ENCODE data around the gene TTC36. TPM values are rescaled to one million over a fixed set of nuclear protein-coding genes. Genes with fewer than 3 reads are reported as not detected.

Gene TTC36
- total RNA-seq, 1 experiment from 2014 or later: 2.7 TPM

GRCh38 chr11:118544010-118544646 lies 16.9 kb downstream of the TTC36 start:
- Histone ChIP-seq H3K79me2 (ENCODE audit: low read length) (no peaks in the 10 kb centered on the region), H3K4me1 (ENCODE audit: insufficient read depth, low read length) (no peaks in the 10 kb centered on the region), H2AFZ (ENCODE audit: low read length) (no peak overlapping the region), H3F3A (ENCODE audit: low read length, unreplicated experiment) (no peaks in the 10 kb centered on the region), H3K9me3 (ENCODE audit: low read length) (no peaks in the 10 kb centered on the region), H4K20me1 (ENCODE audit: low read length) (no peaks in the 10 kb centered on the region), H3K36me3 (ENCODE audit: low read depth, low read length) (no peaks in the 10 kb centered on the region; the same call in 1 of the 2 replicates), H3K9ac (ENCODE audit: low read length) (no peak overlapping the region), H3K9me2 (replicated peaks; ENCODE audit: low read length) (no peaks in the 10 kb centered on the region), H3K27me3 (ENCODE audit: low read length) (no peaks in the 10 kb centered on the region), H3K27ac (ENCODE audit: low read length) (no peak overlapping the region), H3K4me2 (ENCODE audit: low read length) (no peak overlapping the region), H3K4me3 (ENCODE audit: low read length) (no peak overlapping the region)
- no peak for DNase-seq
- no peak for ATAC-seq
- TF ChIP-seq EZH2 (IDR thresholded peaks at IDR 0.05; ENCODE audit: low read length, unreplicated experiment): no peak
- no peak for TF ChIP-seq CTCF (conservative IDR thresholded peaks at IDR 0.05; ENCODE audit: low read depth, low read length)
- no peak for TF ChIP-seq EZH2phosphoT487 (IDR thresholded peaks at IDR 0.05; ENCODE audit: borderline replicate concordance, low read length)
- BruUV-seq (replicated peaks): no TSS peak
- intact Hi-C loops (cut with micrococcal nuclease): no loop called here
- ChIA-PET POLR2A (ENCODE audit: unreplicated experiment) (no interaction called here), CTCF (no interaction called here)

GRCh38 chr11:118544647-118545010 lies 17.4 kb downstream of the TTC36 start:
- H3K79me2 ChIP-seq (ENCODE audit: low read length): no peaks in the 10 kb centered on the region
- ChIA-PET POLR2A (ENCODE audit: unreplicated experiment) (no interaction called here), CTCF (no interaction called here)
- no peak overlapping the region for H3K4me2 ChIP-seq (ENCODE audit: low read length)
- no peak overlapping the region for H3K27ac ChIP-seq (ENCODE audit: low read length)
- no peaks in the 10 kb centered on the region for H3K9me2 ChIP-seq (replicated peaks; ENCODE audit: low read length)
- no peaks in the 10 kb centered on the region for H3F3A ChIP-seq (ENCODE audit: low read length, unreplicated experiment)
- H3K4me3 ChIP-seq (ENCODE audit: low read length): no peak overlapping the region
- no peaks in the 10 kb centered on the region for H3K9me3 ChIP-seq (ENCODE audit: low read length)
- no TSS peak for BruUV-seq (replicated peaks)
- intact Hi-C loops (cut with micrococcal nuclease): no loop called here
- H3K9ac ChIP-seq (ENCODE audit: low read length): no peak overlapping the region
- no peak overlapping the region for H2AFZ ChIP-seq (ENCODE audit: low read length)
- TF ChIP-seq EZH2 (IDR thresholded peaks at IDR 0.05; ENCODE audit: low read length, unreplicated experiment) (no peak), EZH2phosphoT487 (IDR thresholded peaks at IDR 0.05; ENCODE audit: borderline replicate concordance, low read length) (no peak), CTCF (conservative IDR thresholded peaks at IDR 0.05; ENCODE audit: low read depth, low read length) (no peak)
- ATAC-seq: no peak
- no peaks in the 10 kb centered on the region for H3K27me3 ChIP-seq (ENCODE audit: low read length)
- no peak for DNase-seq
- no peaks in the 10 kb centered on the region for H3K4me1 ChIP-seq (ENCODE audit: insufficient read depth, low read length)
- H4K20me1 ChIP-seq (ENCODE audit: low read length): no peaks in the 10 kb centered on the region
- H3K36me3 ChIP-seq (ENCODE audit: low read depth, low read length): no peaks in the 10 kb centered on the region; the same call in 1 of the 2 replicates

- CTCF ChIA-PET: no interaction called here
- intact Hi-C loops (cut with micrococcal nuclease): no loop called here
- Histone ChIP-seq H4K20me1 (ENCODE audit: low read length) (no peaks in the 10 kb centered on the region), H3K27me3 (ENCODE audit: low read length) (no peaks in the 10 kb centered on the region), H2AFZ (ENCODE audit: low read length) (no peak overlapping the region), H3K9me3 (ENCODE audit: low read length) (no peaks in the 10 kb centered on the region), H3K9me2 (replicated peaks; ENCODE audit: low read length) (no peaks in the 10 kb centered on the region), H3K79me2 (ENCODE audit: low read length) (no peaks in the 10 kb centered on the region), H3K4me2 (ENCODE audit: low read length) (no peak overlapping the region), H3K36me3 (ENCODE audit: low read depth, low read length) (no peaks in the 10 kb centered on the region; the same call in 1 of the 2 replicates), H3K27ac (ENCODE audit: low read length) (no peak overlapping the region), H3K9ac (ENCODE audit: low read length) (no peak overlapping the region), H3F3A (ENCODE audit: low read length, unreplicated experiment) (no peaks in the 10 kb centered on the region), H3K4me1 (ENCODE audit: insufficient read depth, low read length) (no peaks in the 10 kb centered on the region), H3K4me3 (ENCODE audit: low read length) (no peak overlapping the region)
- POLR2A ChIA-PET (ENCODE audit: unreplicated experiment): no interaction called here
- TF ChIP-seq CTCF (conservative IDR thresholded peaks at IDR 0.05; ENCODE audit: low read depth, low read length) (no peak), EZH2phosphoT487 (IDR thresholded peaks at IDR 0.05; ENCODE audit: borderline replicate concordance, low read length) (no peak), EZH2 (IDR thresholded peaks at IDR 0.05; ENCODE audit: low read length, unreplicated experiment) (no peak)
- no peak for ATAC-seq
- no TSS peak for BruUV-seq (replicated peaks)
- DNase-seq: no peak
Measured at GRCh38 chr11:118545533-118545932, 18.3 kb downstream of the TTC36 start.
